Measurements from ENCODE around the gene AGGF1. TPM values are rescaled to one million over a fixed set of nuclear protein-coding genes. Genes with fewer than 3 reads are reported as not detected.
"Not testable (repeated sequence)": the region's sequence is repeated elsewhere in the genome, so short reads cannot be mapped to it uniquely, and the experiment has no call there.

Gene AGGF1, protein sequence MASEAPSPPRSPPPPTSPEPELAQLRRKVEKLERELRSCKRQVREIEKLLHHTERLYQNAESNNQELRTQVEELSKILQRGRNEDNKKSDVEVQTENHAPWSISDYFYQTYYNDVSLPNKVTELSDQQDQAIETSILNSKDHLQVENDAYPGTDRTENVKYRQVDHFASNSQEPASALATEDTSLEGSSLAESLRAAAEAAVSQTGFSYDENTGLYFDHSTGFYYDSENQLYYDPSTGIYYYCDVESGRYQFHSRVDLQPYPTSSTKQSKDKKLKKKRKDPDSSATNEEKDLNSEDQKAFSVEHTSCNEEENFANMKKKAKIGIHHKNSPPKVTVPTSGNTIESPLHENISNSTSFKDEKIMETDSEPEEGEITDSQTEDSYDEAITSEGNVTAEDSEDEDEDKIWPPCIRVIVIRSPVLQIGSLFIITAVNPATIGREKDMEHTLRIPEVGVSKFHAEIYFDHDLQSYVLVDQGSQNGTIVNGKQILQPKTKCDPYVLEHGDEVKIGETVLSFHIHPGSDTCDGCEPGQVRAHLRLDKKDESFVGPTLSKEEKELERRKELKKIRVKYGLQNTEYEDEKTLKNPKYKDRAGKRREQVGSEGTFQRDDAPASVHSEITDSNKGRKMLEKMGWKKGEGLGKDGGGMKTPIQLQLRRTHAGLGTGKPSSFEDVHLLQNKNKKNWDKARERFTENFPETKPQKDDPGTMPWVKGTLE
- 10 to 100 TPM; 31.0 to 38.6 (median 36.8) TPM for polyA plus RNA-seq (ENCODE audit: insufficient read length in 4 of 4)

DNA sequence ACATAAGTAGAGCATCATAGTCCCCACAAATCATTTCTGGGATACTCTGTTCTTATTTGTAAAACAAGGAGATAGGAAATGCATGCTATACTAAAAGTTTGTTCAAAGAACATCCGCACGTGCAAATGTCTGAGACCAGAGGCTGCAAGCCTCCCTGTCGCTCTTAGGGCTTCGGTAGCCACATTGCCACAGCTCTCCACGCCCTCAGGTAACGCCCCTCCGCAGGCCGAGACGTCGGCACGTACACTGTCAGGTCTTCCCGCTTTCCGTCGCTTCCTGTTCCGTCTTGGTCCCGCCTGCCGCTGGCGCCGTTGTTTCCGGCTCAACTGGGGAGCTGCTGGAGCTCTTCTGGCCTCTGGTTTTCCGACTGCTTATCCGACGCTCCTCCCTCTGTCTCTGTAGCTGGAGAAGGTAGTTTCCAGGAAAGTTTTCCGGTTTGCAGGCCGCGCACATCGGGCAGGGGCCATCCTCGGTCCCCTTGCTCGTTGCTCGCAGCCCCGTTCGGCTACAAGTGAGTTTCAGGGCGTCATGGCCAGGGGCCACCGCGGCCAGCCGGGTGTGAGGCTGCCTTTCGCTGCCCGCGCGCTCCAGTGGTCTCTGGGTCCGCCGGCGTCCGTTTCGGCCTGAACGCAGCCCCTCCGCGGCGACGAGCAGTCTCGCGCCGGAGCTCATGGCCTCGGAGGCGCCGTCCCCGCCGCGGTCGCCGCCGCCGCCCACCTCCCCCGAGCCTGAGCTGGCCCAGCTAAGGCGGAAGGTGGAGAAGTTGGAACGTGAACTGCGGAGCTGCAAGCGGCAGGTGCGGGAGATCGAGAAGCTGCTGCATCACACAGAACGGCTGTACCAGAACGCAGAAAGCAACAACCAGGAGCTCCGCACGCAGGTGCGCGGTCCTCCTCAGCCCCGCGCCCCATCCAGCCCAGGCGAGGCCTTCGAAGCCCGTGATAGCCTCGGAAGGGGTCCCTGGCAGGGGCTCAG is at the start of gene AGGF1:
TSS of gene AGGF1 (plus strand) at position 308 of the 975 bp plus-strand sequence. CDS start at position 671, 363 bp downstream.
- peak; percentile 83 to 87 (median 85) for DNase-seq (ENCODE audit: low read depth in 4 of 4, low spot score in 3 of 4)

DNA sequence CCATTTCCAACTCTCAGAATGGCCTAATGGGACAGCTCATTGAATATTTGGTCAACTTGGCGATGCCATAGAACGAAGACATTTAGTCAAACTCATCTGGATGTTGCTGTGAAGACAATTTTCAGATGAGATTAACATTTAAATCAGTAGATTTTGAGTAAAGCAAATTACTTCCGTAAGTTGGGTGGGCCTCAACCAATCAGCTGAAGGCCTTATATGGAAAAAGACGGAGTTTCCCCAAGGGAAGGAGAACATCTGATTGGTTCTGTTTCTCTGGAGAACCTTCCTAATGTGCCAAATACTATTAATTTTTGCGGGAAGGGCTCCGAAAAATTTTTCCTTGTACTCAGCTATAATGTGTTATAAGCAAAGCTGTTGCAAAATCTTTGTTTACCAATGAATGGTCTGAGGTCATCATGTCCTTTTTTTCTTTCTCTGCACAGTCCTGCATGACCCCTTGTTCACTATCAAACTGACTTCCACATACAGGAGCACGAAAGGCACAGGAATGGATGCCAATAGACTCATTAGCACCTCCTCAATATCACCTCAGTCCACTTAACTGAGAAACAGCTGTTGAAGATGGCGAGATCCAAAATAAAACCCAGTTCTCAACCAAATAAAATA is 49.6 kb upstream of the AGGF1 start:
- no peak for DNase-seq (ENCODE audit: low read depth in 4 of 4, low spot score in 3 of 4)

- DNase-seq (ENCODE audit: low read depth in 4 of 4, low spot score in 3 of 4) = no peak
These were observed 47.8 kb upstream of the AGGF1 start for GRCh38 chr5:76982450-76982849.

GRCh38 chr5:76983468-76983867 is 46.7 kb upstream of the AGGF1 start:
- DNase-seq (ENCODE audit: low read depth in 4 of 4, low spot score in 3 of 4) = no peak

DNA sequence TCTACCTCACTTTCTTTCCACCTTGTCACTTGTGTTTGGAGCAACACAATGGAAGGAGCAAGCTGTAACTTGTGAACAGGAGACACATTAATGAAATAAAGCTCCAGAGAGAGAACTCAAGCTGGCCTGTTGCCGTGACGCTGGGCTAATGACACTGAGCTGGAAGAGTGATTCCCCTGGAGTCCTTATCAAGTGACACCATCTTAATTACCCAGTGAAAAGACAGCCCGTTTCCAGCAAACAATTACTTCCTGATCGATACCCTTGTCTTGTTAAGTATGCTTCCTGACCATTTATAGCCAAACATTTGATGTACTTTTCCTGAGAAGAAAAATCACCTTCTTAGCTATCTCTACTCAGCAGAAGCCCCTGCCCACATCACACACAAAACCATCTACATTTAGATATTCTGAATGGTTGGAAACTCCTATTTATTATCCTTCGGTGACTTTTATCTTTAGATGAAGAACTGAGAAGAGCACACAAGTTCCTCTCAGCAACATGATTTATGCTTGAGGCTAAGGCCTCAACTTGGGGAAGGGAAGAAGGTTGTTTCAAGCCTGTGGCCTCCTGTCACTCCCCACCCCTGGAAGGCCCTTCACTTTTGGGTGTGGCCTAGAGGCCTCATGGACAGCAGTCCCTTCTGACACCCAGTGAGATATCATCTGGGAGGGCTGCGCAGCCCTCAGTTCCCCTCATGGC is 43.2 kb upstream of the AGGF1 start:
- no peak for DNase-seq (ENCODE audit: low read depth in 4 of 4, low spot score in 3 of 4)

DNA sequence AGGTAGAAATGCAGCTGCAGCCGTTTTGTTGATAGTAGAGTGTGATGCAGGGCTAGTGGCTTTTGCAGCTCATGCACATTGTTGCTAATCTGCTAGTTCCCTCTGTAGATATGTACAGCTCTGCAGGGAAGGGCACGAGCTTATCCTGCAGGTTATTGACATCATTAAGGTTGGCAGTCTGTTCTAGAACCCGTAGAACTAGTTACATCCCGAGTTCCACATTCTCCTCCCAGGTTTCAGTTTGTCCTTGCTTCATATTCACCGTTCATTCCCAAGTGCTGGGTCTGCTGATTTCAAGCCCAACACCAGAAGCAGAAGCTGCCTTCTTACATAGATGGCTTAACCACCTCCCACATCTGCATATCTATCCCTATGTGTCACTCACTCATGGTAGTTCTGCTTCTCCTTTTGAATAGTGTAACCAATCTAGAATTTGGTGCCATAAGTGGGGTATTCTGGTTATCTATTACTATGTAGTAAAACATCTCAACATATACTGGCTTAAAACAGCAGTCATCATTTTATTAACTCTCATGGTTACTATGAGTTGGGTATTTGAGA is 39.2 kb upstream of the AGGF1 start:
- no peak for DNase-seq (ENCODE audit: low read depth in 4 of 4, low spot score in 3 of 4)

- DNase-seq (ENCODE audit: low read depth in 4 of 4, low spot score in 3 of 4) = not testable (repeated sequence)
These were observed 36.8 kb upstream of the AGGF1 start for GRCh38 chr5:76993436-76993835.

- no peak for DNase-seq (ENCODE audit: low read depth in 4 of 4, low spot score in 3 of 4)
These were observed 35.9 kb upstream of the AGGF1 start for GRCh38 chr5:76994337-76994736.

- not testable (repeated sequence) for DNase-seq (ENCODE audit: low read depth in 4 of 4, low spot score in 3 of 4)
These were observed 32.0 kb upstream of the AGGF1 start for GRCh38 chr5:76998251-76998650.

GRCh38 chr5:76999451-76999850 is 30.8 kb upstream of the AGGF1 start:
- no peak for DNase-seq (ENCODE audit: low read depth in 4 of 4, low spot score in 3 of 4)

DNA sequence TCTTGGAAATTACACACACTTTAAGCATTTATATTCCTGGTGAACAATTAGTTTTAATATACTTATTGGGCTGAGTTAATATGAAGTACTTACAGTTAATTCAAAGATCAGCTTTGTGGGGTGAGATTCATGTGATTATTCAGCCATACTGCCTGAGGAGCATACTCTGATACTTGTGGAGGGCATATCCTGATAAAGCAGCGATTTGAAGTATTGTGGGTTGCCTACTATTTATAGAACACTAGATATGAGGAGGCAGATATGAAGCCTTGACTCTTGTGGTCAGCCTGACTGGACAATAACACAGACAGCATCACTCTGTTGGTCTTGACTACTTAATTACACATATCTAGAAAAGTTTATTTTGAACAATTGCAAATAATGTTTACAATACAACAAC is 27.0 kb upstream of the AGGF1 start:
- DNase-seq (ENCODE audit: low read depth in 4 of 4, low spot score in 3 of 4) = no peak

GRCh38 chr5:77006124-77006523 is 24.1 kb upstream of the AGGF1 start:
- DNase-seq (ENCODE audit: low read depth in 4 of 4, low spot score in 3 of 4) = no peak

DNA sequence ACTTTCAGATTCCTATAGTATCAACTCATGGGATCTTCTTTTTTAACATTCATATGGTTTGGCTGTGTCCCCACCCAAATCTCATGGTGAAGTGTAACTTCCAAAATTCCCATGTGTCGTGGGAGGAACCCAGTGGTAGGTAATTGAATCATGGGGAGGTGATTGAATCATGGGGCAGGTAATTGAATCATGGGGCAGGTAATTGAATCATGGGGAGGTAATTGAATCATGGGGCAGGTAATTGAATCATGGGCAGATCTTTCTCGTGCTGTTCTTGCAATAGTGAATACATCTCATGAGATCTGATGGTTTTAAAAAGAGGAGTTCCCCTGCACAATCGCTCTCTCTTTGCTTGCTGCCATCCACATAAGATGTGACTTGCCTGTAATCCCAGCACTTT is 21.8 kb upstream of the AGGF1 start:
- DNase-seq (ENCODE audit: low read depth in 4 of 4, low spot score in 3 of 4) = no peak

GRCh38 chr5:77010243-77010642 is 20.0 kb upstream of the AGGF1 start:
- no peak for DNase-seq (ENCODE audit: low read depth in 4 of 4, low spot score in 3 of 4)

- no peak for DNase-seq (ENCODE audit: low read depth in 4 of 4, low spot score in 3 of 4)
These were observed 18.7 kb upstream of the AGGF1 start for GRCh38 chr5:77011498-77011897.

- no peak for DNase-seq (ENCODE audit: low read depth in 4 of 4, low spot score in 3 of 4)
These were observed 17.6 kb upstream of the AGGF1 start for GRCh38 chr5:77012601-77013000.

- DNase-seq (ENCODE audit: low read depth in 4 of 4, low spot score in 3 of 4) = peak in 2 of 4 donors; percentile 25 to 37
These were observed 14.2 kb upstream of the AGGF1 start for GRCh38 chr5:77015938-77016569.

GRCh38 chr5:77016962-77017361 is 13.2 kb upstream of the AGGF1 start:
- no peak for DNase-seq (ENCODE audit: low read depth in 4 of 4, low spot score in 3 of 4)

- DNase-seq (ENCODE audit: low read depth in 4 of 4, low spot score in 3 of 4) = no peak
These were observed 12.5 kb upstream of the AGGF1 start for GRCh38 chr5:77017668-77018067.

Measured in right renal pelvis (tissue), 4 donors.